Glomerular endothelial cell (primary cell): ENCODE measurements around the gene SLC6A13. TPM values are rescaled to one million over a fixed set of nuclear protein-coding genes. Genes with fewer than 3 reads are reported as not detected.

Experiments used
- DNase-seq: peaks from one replicate; pipeline ENCODE4 v3.0.0-alpha.2; 2011; ENCODE audit warnings: low read depth, low spot score; ENCODE audit errors: extremely low read depth
- total RNA-seq: library from RNA; depleted of rRNA; stranded (reverse); fragments of >200 nt; gene quantifications from 2 replicates; pipeline ENCODE4 v1.2.3, GENCODE V29; 2015

Gene SLC6A13
- total RNA-seq, 1 donor from 2014 or later: not detected

GRCh38 chr12:181921-182320 lies 80.7 kb downstream of the SLC6A13 start:
- DNase-seq: no peak

GRCh38 chr12:180445-180844 lies 82.2 kb downstream of the SLC6A13 start:
- no peak for DNase-seq

GRCh38 chr12:179885-180284 lies 82.8 kb downstream of the SLC6A13 start:
- DNase-seq: no peak

- DNase-seq: no peak
Measured at GRCh38 chr12:179131-179884, 83.3 kb downstream of the SLC6A13 start.

GRCh38 chr12:178829-179109 lies 83.9 kb downstream of the SLC6A13 start:
- DNase-seq: no peak

GRCh38 chr12:177980-178828 lies 84.4 kb downstream of the SLC6A13 start:
- no peak for DNase-seq

- no peak for DNase-seq
Measured at GRCh38 chr12:177336-177979, 85.2 kb downstream of the SLC6A13 start.

- DNase-seq: no peak
Measured at GRCh38 chr12:176321-177181, 86.1 kb downstream of the SLC6A13 start.

- DNase-seq: no peak
Measured at GRCh38 chr12:175759-176158, 86.9 kb downstream of the SLC6A13 start.

- no peak for DNase-seq
Measured at GRCh38 chr12:175250-175649, 87.4 kb downstream of the SLC6A13 start.

GRCh38 chr12:174596-174995 lies 88.0 kb downstream of the SLC6A13 start:
- DNase-seq: no peak

- DNase-seq: no peak
Measured at GRCh38 chr12:174124-174523, 88.5 kb downstream of the SLC6A13 start.

GRCh38 chr12:172732-173161 lies 89.9 kb downstream of the SLC6A13 start:
- DNase-seq: no peak

- no peak for DNase-seq
Measured at GRCh38 chr12:171743-172676, 90.6 kb downstream of the SLC6A13 start.

GRCh38 chr12:171276-171675 lies 91.4 kb downstream of the SLC6A13 start:
- no peak for DNase-seq

Other genes starting within 250 kb of the SLC6A13 start
- 0.15 and 0.18 TPM in 2 replicates for gene IQSEC3, start 196.1 kb downstream of the SLC6A13 start, total RNA-seq
- 0.70 and 0.92 TPM in 2 replicates for gene SLC6A12, start 48.7 kb downstream of the SLC6A13 start, total RNA-seq
- gene KDM5A, start 126.5 kb upstream of the SLC6A13 start, total RNA-seq: 56.2 and 70.1 TPM in 2 replicates
- 9.8 and 10.9 TPM in 2 replicates for gene CCDC77, start 138.8 kb upstream of the SLC6A13 start, total RNA-seq
- 0.44 and 0.64 TPM in 2 replicates for gene B4GALNT3, start 197.1 kb upstream of the SLC6A13 start, total RNA-seq